WTC11 (cell line): ENCODE data around the gene ATP7A. TPM values are rescaled to one million over a fixed set of nuclear protein-coding genes. Genes with fewer than 3 reads are reported as not detected.
"Not testable (repeated sequence)": the region's sequence is repeated elsewhere in the genome, so short reads cannot be mapped to it uniquely, and the experiment has no call there.

Experiments
- ATAC-seq: fragments of 200-7000 bp; cut with Tn5 transposase; 2 replicates; pipeline ENCODE4 v1.10.0; 2021; ENCODE audit warnings: mild to moderate bottlenecking, moderate library complexity
- CTCF ChIA-PET: fragments of 300-600 bp; sonication (Branson Sonifier 250); formaldehyde crosslinking; loops from one replicate; lab custom pipeline; 2021; ENCODE audit warnings: antibody characterized with exemption; lab: Charles Lee
- POLR2A ChIA-PET: fragments of 350-600 bp; sonication (Branson Sonifier 250); formaldehyde crosslinking; loops from one replicate; lab custom pipeline; 2021; ENCODE audit warnings: antibody characterized with exemption; lab: Charles Lee
- DNase-seq: peaks from one replicate; pipeline ENCODE4 v3.0.0; 2021; ENCODE audit warnings: low spot score
- H3K27ac Mint-ChIP-seq: 2 replicates; pipeline ENCODE4 v1.8.0; 2021; ENCODE audit warnings: mixed read lengths
- H3K27me3 Mint-ChIP-seq: 2 replicates; pipeline ENCODE4 v1.8.0; 2021; ENCODE audit warnings: low read depth, mild to moderate bottlenecking, moderate library complexity, mixed read lengths
- H3K36me3 Mint-ChIP-seq: 2 replicates; pipeline ENCODE4 v1.8.0; 2021; ENCODE audit warnings: mixed read lengths
- H3K4me1 Mint-ChIP-seq: 2 replicates; pipeline ENCODE4 v1.8.0; 2022; ENCODE audit warnings: mixed read lengths
- H3K4me3 Mint-ChIP-seq: 2 replicates; pipeline ENCODE4 v1.8.0; 2021; ENCODE audit warnings: mild to moderate bottlenecking, moderate library complexity, mixed read lengths
- H3K9me3 Mint-ChIP-seq: 2 replicates; pipeline ENCODE4 v1.8.0; 2021; ENCODE audit warnings: mixed read lengths
- CREM ChIP-seq: sonication (generic); formaldehyde crosslinking; IDR thresholded peaks from 2 replicates; pipeline ENCODE4 v1.8.1; 2022; ENCODE audit warnings: mild to moderate bottlenecking, missing genetic modification reagents, moderate library complexity
- ESRRA ChIP-seq: sonication (generic); formaldehyde crosslinking; IDR thresholded peaks from 2 replicates; pipeline ENCODE4 v1.8.1; 2022; ENCODE audit warnings: mild to moderate bottlenecking, missing genetic modification reagents, borderline replicate concordance
- GRHL2 ChIP-seq: fragments of 250-450 bp; sonication (Bioruptor Pico); IDR thresholded peaks from 2 replicates; pipeline ENCODE4 v1.8.0; 2022; ENCODE audit warnings: mild to moderate bottlenecking, moderate library complexity; ENCODE audit not compliant: insufficient replicate concordance, severe bottlenecking
- GTF2I ChIP-seq: fragments of 250-450 bp; sonication (Bioruptor Pico); conservative IDR thresholded peaks from 2 replicates; pipeline ENCODE4 v1.4.0; 2021; ENCODE audit warnings: mild to moderate bottlenecking
- JAZF1 ChIP-seq: fragments of 250-450 bp; sonication (Bioruptor Pico); IDR thresholded peaks from 2 replicates; pipeline ENCODE4 v1.9.0; 2021; ENCODE audit warnings: moderate library complexity, mild to moderate bottlenecking, inconsistent platforms
- MXD4 ChIP-seq: fragments of 250-450 bp; sonication (Bioruptor Pico); IDR thresholded peaks from 2 replicates; pipeline ENCODE4 v1.8.0; 2021; ENCODE audit warnings: mild to moderate bottlenecking, moderate library complexity, borderline replicate concordance
- MYBL2 ChIP-seq: sonication (generic); formaldehyde crosslinking; IDR thresholded peaks from 2 replicates; pipeline ENCODE4 v1.8.1; 2023; ENCODE audit warnings: mild to moderate bottlenecking, moderate library complexity, missing genetic modification reagents
- NFE2L1 ChIP-seq: sonication (generic); formaldehyde crosslinking; IDR thresholded peaks from 2 replicates; pipeline ENCODE4 v1.8.1; 2023; ENCODE audit warnings: missing genetic modification reagents
- NR2C2 ChIP-seq: sonication (generic); formaldehyde crosslinking; IDR thresholded peaks from 2 replicates; pipeline ENCODE4 v1.8.0; 2022; ENCODE audit warnings: mild to moderate bottlenecking, missing genetic modification reagents
- OVOL2 ChIP-seq: fragments of 250-450 bp; sonication (Bioruptor Pico); IDR thresholded peaks from 2 replicates; pipeline ENCODE4 v1.9.0; 2021; ENCODE audit warnings: mild to moderate bottlenecking, borderline replicate concordance
- PRRX2 ChIP-seq: fragments of 250-450 bp; sonication (Bioruptor Pico); IDR thresholded peaks from 2 replicates; pipeline ENCODE4 v1.8.0; 2021; ENCODE audit warnings: mild to moderate bottlenecking
- ZNF138 ChIP-seq: sonication (generic); formaldehyde crosslinking; conservative IDR thresholded peaks from 2 replicates; pipeline ENCODE4 v1.8.1; 2022; ENCODE audit warnings: mild to moderate bottlenecking, moderate library complexity, missing genetic modification reagents
- ZNF232 ChIP-seq: sonication (generic); formaldehyde crosslinking; IDR thresholded peaks from 2 replicates; pipeline ENCODE4 v1.8.0; 2022; ENCODE audit warnings: mild to moderate bottlenecking, missing genetic modification reagents
- ZNF396 ChIP-seq: fragments of 250-450 bp; sonication (Bioruptor Pico); IDR thresholded peaks from 2 replicates; pipeline ENCODE4 v1.8.0; 2021; ENCODE audit warnings: mild to moderate bottlenecking, moderate library complexity, borderline replicate concordance
- total RNA-seq: library from RNA; stranded (reverse); gene quantifications from 3 replicates; pipeline ENCODE4 v1.2.3, GENCODE V29; 2021
- TF ChIP-seq, protein P1 (sequence below): sonication (generic); formaldehyde crosslinking; IDR thresholded peaks from 2 replicates; pipeline ENCODE4 v1.8.0; 2022; ENCODE audit warnings: mild to moderate bottlenecking, missing genetic modification reagents
- TF ChIP-seq, protein P2 (sequence below): fragments of 250-450 bp; sonication (Bioruptor Pico); IDR thresholded peaks from 2 replicates; pipeline ENCODE4 v1.9.0; 2021; ENCODE audit warnings: mild to moderate bottlenecking
- TF ChIP-seq, protein P3 (sequence below): fragments of 250-450 bp; sonication (Bioruptor Pico); IDR thresholded peaks from 2 replicates; pipeline ENCODE4 v1.8.0; 2021; ENCODE audit warnings: mild to moderate bottlenecking
- TF ChIP-seq, protein P4 (sequence below): sonication (generic); formaldehyde crosslinking; conservative IDR thresholded peaks from 2 replicates; pipeline ENCODE4 v1.8.1; 2023; ENCODE audit warnings: mild to moderate bottlenecking, low read depth, missing genetic modification reagents, moderate library complexity
- TF ChIP-seq, protein P5 (sequence below): sonication (generic); formaldehyde crosslinking; IDR thresholded peaks from 2 replicates; pipeline ENCODE4 v1.8.0; 2023; ENCODE audit warnings: missing genetic modification reagents, mild to moderate bottlenecking, borderline replicate concordance
- TF ChIP-seq, protein P6 (sequence below): sonication (generic); formaldehyde crosslinking; IDR thresholded peaks from 2 replicates; pipeline ENCODE4 v1.8.1; 2022; ENCODE audit warnings: low read depth, missing genetic modification reagents, borderline replicate concordance

Gene ATP7A
- total RNA-seq, 1 experiment from 2014 or later = 2.8 TPM

DNA sequence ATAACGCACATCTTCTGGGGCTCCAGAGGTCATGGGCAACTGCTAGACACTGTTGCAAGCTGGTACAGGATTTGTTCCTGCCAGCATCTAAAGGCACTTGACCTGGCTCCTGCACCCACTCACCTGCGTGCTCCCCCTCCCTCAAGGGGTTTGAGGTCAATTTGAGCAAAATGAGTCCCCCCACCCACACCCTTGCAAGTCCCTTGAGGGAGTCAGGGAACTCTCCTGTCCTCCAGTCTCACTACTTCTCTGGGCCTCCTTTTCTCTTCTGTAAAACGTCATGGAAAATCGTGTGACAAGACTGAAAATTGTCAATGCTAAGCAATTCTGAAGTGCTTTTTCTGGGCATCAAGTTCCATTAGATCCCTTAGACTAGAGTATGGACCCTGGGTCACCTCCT lies 153.7 kb downstream of the ATP7A start:
- peaks cover 4% of the 10 kb centered on the region; the same call in 1 of the 2 replicates for H3K36me3 Mint-ChIP-seq
- ATAC-seq = no peak
- peaks cover 12% of the 10 kb centered on the region for H3K9me3 Mint-ChIP-seq
- CTCF ChIA-PET = no interaction called here
- POLR2A ChIA-PET = no interaction called here
- DNase-seq = no peak
- no peak overlapping the region for H3K27ac Mint-ChIP-seq
- no peaks in the 10 kb centered on the region for H3K4me1 Mint-ChIP-seq
- TF ChIP-seq CREM (CRISPR knock-in tag) (no peak), ZNF138 (CRISPR knock-in tag) (no peak)
- H3K4me3 Mint-ChIP-seq = no peak overlapping the region
- no peaks in the 10 kb centered on the region for H3K27me3 Mint-ChIP-seq

DNA sequence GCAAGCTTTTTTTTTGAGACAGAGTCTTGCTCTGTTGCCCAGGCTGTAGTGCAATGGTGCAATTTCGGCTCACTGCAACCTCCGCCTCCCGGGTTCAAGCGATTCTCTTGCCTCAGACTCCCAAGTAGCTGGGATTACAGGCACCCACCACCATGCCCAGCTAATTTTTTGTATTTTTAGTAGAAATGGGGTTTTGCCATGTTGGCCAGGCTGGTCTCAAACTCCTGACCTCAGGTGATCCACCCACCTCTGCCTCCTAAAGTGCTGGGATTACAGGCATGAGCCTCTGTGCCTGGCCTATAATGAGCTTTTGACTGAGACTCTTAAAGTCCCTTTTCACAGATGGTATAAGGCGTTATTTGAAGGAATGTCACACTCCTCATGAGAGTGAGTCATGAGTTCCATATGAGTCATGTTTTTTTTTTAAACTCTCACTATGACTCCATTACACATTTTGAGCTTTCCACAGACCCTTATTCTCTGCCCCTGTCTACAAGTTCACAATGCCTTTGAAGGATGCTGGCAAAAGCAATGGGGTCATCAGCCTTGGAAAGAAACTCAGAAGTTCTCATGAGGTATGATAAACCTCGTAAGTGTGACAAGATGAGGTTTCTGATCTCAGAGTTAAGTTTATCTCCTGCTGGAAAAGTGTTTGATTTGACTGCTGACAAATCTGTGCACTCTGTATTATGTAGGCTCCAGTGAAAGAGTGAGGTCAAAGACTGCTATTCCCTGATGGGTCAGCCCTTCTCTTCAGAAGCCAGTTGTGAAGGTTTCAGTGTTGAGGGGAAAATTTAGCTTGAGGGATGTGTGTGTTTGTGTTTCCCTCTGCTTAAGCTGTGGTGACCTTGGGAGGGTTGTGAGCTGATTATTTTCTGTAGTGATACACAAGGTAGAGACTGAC lies 154.5 kb downstream of the ATP7A start:
- CTCF ChIA-PET, H3K4me1 Mint-ChIP-seq, H3K27me3 Mint-ChIP-seq, H3K4me3 Mint-ChIP-seq, ATAC-seq, POLR2A ChIA-PET, DNase-seq, H3K36me3 Mint-ChIP-seq, H3K27ac Mint-ChIP-seq: not testable (repeated sequence)
- H3K9me3 Mint-ChIP-seq = peaks cover 15% of the 10 kb centered on the region

DNA sequence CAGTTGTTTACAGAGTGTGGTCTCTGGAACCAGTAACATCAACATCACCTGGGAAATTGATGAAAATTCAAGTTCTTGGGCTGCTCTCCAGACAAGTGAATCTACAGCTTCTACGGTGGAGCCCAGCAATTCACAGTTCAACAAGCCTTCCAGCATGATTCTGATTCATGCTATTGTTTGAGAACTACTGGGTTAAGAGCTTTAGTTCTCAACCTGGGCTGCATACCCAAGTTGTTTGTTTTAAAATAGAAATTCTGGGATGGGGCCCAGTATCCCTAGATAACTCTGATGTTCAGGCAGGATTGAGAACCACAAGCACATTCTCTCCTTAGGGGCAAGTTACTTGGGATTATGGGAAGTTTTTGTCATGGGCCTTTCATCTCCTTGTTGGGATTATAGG lies 155.6 kb downstream of the ATP7A start:
- no peaks in the 10 kb centered on the region for H3K27me3 Mint-ChIP-seq
- CTCF ChIA-PET = no interaction called here
- H3K9me3 Mint-ChIP-seq = peaks cover 15% of the 10 kb centered on the region
- H3K27ac Mint-ChIP-seq = no peak overlapping the region
- no peak for DNase-seq
- POLR2A ChIA-PET = no interaction called here
- peaks cover 4% of the 10 kb centered on the region; the same call in 1 of the 2 replicates for H3K36me3 Mint-ChIP-seq
- ATAC-seq = no peak
- TF ChIP-seq, protein P1, sequence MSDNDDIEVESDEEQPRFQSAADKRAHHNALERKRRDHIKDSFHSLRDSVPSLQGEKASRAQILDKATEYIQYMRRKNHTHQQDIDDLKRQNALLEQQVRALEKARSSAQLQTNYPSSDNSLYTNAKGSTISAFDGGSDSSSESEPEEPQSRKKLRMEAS (CRISPR knock-in tag) = no peak
- TF ChIP-seq MXD4 (no peak), ZNF232 (CRISPR knock-in tag) (no peak), PRRX2 (no peak), GTF2I (no peak), MYBL2 (no peak), NR2C2 (CRISPR knock-in tag) (no peak), JAZF1 (no peak), ZNF396 (CRISPR knock-in tag) (no peak), GRHL2 (CRISPR knock-in tag) (no peak), NFE2L1 (CRISPR knock-in tag) (no peak), ESRRA (CRISPR knock-in tag) (no peak), OVOL2 (CRISPR knock-in tag) (no peak)
- TF ChIP-seq, protein P2, sequence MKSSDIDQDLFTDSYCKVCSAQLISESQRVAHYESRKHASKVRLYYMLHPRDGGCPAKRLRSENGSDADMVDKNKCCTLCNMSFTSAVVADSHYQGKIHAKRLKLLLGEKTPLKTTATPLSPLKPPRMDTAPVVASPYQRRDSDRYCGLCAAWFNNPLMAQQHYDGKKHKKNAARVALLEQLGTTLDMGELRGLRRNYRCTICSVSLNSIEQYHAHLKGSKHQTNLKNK = no peak
- TF ChIP-seq, protein P3, sequence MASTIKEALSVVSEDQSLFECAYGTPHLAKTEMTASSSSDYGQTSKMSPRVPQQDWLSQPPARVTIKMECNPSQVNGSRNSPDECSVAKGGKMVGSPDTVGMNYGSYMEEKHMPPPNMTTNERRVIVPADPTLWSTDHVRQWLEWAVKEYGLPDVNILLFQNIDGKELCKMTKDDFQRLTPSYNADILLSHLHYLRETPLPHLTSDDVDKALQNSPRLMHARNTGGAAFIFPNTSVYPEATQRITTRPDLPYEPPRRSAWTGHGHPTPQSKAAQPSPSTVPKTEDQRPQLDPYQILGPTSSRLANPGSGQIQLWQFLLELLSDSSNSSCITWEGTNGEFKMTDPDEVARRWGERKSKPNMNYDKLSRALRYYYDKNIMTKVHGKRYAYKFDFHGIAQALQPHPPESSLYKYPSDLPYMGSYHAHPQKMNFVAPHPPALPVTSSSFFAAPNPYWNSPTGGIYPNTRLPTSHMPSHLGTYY (CRISPR knock-in tag) = no peak
- TF ChIP-seq, protein P4, sequence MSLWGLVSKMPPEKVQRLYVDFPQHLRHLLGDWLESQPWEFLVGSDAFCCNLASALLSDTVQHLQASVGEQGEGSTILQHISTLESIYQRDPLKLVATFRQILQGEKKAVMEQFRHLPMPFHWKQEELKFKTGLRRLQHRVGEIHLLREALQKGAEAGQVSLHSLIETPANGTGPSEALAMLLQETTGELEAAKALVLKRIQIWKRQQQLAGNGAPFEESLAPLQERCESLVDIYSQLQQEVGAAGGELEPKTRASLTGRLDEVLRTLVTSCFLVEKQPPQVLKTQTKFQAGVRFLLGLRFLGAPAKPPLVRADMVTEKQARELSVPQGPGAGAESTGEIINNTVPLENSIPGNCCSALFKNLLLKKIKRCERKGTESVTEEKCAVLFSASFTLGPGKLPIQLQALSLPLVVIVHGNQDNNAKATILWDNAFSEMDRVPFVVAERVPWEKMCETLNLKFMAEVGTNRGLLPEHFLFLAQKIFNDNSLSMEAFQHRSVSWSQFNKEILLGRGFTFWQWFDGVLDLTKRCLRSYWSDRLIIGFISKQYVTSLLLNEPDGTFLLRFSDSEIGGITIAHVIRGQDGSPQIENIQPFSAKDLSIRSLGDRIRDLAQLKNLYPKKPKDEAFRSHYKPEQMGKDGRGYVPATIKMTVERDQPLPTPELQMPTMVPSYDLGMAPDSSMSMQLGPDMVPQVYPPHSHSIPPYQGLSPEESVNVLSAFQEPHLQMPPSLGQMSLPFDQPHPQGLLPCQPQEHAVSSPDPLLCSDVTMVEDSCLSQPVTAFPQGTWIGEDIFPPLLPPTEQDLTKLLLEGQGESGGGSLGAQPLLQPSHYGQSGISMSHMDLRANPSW (CRISPR knock-in tag) = no peak
- TF ChIP-seq, protein P5, sequence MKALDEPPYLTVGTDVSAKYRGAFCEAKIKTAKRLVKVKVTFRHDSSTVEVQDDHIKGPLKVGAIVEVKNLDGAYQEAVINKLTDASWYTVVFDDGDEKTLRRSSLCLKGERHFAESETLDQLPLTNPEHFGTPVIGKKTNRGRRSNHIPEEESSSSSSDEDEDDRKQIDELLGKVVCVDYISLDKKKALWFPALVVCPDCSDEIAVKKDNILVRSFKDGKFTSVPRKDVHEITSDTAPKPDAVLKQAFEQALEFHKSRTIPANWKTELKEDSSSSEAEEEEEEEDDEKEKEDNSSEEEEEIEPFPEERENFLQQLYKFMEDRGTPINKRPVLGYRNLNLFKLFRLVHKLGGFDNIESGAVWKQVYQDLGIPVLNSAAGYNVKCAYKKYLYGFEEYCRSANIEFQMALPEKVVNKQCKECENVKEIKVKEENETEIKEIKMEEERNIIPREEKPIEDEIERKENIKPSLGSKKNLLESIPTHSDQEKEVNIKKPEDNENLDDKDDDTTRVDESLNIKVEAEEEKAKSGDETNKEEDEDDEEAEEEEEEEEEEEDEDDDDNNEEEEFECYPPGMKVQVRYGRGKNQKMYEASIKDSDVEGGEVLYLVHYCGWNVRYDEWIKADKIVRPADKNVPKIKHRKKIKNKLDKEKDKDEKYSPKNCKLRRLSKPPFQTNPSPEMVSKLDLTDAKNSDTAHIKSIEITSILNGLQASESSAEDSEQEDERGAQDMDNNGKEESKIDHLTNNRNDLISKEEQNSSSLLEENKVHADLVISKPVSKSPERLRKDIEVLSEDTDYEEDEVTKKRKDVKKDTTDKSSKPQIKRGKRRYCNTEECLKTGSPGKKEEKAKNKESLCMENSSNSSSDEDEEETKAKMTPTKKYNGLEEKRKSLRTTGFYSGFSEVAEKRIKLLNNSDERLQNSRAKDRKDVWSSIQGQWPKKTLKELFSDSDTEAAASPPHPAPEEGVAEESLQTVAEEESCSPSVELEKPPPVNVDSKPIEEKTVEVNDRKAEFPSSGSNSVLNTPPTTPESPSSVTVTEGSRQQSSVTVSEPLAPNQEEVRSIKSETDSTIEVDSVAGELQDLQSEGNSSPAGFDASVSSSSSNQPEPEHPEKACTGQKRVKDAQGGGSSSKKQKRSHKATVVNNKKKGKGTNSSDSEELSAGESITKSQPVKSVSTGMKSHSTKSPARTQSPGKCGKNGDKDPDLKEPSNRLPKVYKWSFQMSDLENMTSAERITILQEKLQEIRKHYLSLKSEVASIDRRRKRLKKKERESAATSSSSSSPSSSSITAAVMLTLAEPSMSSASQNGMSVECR (CRISPR knock-in tag) = no peak
- TF ChIP-seq, protein P6, sequence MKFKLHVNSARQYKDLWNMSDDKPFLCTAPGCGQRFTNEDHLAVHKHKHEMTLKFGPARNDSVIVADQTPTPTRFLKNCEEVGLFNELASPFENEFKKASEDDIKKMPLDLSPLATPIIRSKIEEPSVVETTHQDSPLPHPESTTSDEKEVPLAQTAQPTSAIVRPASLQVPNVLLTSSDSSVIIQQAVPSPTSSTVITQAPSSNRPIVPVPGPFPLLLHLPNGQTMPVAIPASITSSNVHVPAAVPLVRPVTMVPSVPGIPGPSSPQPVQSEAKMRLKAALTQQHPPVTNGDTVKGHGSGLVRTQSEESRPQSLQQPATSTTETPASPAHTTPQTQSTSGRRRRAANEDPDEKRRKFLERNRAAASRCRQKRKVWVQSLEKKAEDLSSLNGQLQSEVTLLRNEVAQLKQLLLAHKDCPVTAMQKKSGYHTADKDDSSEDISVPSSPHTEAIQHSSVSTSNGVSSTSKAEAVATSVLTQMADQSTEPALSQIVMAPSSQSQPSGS = no peak
- no peak overlapping the region for H3K4me3 Mint-ChIP-seq
- H3K4me1 Mint-ChIP-seq = no peaks in the 10 kb centered on the region
